B cell (primary cell): ENCODE results near the gene PRKN.

Experiments used
- CTCF ChIP-seq: fragments of 200-600 bp; IDR thresholded peaks from one replicate; pipeline ENCODE4 v1.8.0; 2022; ENCODE audit warnings: antibody characterized with exemption, mild to moderate bottlenecking
- EZH2 ChIP-seq: IDR thresholded peaks from 2 replicates; pipeline ENCODE4 v1.6.1; 2012; ENCODE audit warnings: borderline replicate concordance, low read depth, mild to moderate bottlenecking, moderate library complexity, low read length; ENCODE audit not compliant: insufficient read depth, poor library complexity, severe bottlenecking

DNA sequence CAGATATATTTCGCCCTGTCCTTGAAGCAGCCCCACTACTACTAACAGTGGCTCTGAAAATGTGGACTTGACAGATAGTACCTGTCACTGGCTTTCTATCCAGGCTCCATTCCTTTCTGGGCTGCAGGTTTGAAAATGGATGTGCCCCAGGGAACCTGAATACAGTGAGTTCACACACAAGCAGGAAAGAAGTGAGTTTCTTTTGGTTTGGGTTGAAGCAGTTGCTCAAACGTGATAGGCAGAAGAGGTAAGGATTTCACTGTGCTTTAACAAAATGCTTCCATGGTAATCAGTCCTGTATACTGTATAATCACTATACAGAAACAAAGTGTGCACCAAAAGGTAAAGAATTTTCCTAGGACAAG, 382.9 kb downstream of the PRKN start:
- TF ChIP-seq CTCF, result no peak
- TF ChIP-seq EZH2, result no peak
